ENCODE data around the gene IGSF3.
"Not testable (repeated sequence)": the region's sequence is repeated elsewhere in the genome, so short reads cannot be mapped to it uniquely, and the experiment has no call there.

DNA sequence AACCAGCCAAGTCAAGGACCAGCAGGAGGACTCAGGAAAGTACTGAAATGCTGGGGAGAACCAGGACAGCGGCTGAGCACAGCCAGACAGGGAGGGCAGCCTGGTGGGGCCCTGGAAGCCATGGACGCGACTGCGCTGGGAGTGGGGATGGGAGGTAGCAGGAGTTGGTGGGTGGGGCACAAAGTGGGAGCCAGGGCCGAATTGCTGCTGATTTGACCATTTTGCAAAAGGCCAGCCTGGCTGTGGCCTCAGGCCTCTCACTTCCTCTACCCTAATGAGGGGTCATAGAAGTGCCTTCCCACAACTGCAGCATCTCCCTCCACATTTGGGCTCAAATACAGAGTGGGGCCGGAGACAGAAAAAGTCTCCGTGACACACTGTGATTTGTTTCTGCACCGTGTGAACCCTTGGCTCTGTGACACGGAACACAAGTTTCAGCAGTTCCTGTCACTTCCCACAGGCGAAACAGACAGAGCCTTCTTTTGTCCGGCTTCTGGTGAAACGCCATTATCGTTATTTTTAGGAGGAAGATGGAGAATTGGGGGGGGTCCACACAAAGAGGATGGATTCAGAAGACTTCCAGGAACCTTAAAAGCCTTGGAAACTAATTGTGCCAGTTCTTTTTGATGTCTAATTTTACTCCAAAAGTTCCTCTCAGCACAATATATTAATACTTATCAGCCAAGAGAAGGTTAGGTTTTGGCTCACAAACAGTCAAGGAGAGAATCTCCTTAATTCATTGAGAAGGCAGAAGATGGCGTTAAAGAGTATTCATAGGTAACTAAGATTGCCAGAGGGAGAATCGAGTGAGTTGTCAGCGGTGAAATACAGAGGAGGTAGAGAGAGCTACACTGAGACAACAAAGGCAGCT is 21.5 kb downstream of the IGSF3 start:
- not testable (repeated sequence) for TF ChIP-seq POLR2A (IDR thresholded peaks at IDR 0.05)
- TF ChIP-seq, protein P1, sequence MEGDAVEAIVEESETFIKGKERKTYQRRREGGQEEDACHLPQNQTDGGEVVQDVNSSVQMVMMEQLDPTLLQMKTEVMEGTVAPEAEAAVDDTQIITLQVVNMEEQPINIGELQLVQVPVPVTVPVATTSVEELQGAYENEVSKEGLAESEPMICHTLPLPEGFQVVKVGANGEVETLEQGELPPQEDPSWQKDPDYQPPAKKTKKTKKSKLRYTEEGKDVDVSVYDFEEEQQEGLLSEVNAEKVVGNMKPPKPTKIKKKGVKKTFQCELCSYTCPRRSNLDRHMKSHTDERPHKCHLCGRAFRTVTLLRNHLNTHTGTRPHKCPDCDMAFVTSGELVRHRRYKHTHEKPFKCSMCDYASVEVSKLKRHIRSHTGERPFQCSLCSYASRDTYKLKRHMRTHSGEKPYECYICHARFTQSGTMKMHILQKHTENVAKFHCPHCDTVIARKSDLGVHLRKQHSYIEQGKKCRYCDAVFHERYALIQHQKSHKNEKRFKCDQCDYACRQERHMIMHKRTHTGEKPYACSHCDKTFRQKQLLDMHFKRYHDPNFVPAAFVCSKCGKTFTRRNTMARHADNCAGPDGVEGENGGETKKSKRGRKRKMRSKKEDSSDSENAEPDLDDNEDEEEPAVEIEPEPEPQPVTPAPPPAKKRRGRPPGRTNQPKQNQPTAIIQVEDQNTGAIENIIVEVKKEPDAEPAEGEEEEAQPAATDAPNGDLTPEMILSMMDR (IDR thresholded peaks at IDR 0.05): not testable (repeated sequence)

Measured in sigmoid colon (tissue), 3 donors.